Endodermal cell (in vitro differentiated cells): ENCODE measurements around the gene HSD3B2. TPM values are rescaled to one million over a fixed set of nuclear protein-coding genes. Genes with fewer than 3 reads are reported as not detected.

ENCODE experiments used
- DNase-seq: peaks from one replicate; pipeline ENCODE4 v3.0.0-alpha.2; 2017
- H3K27ac ChIP-seq: 2 replicates; pipeline ENCODE4 v1.5.1; 2013; ENCODE audit warnings: mild to moderate bottlenecking, low read depth, low read length, moderate library complexity
- H3K27me3 ChIP-seq: 2 replicates; pipeline ENCODE4 v1.6.1; 2013; ENCODE audit warnings: mild to moderate bottlenecking, low read length, moderate library complexity; ENCODE audit not compliant: insufficient read depth, control insufficient read depth, poor library complexity, severe bottlenecking
- H3K36me3 ChIP-seq: 2 replicates; pipeline ENCODE4 v1.7.0; 2013; ENCODE audit warnings: mild to moderate bottlenecking, low read length, moderate library complexity; ENCODE audit not compliant: control insufficient read depth, insufficient read depth
- H3K4me1 ChIP-seq: one replicate; pipeline ENCODE4 v1.7.0; 2013; ENCODE audit warnings: low read length; ENCODE audit not compliant: control insufficient read depth, insufficient read depth
- H3K4me3 ChIP-seq: 2 replicates; pipeline ENCODE4 v1.5.1; 2013; ENCODE audit warnings: mild to moderate bottlenecking, low read length, moderate library complexity
- H3K9ac ChIP-seq: 2 replicates; pipeline ENCODE4 v1.6.1; 2013; ENCODE audit warnings: mild to moderate bottlenecking, low read length, moderate library complexity; ENCODE audit not compliant: poor library complexity, severe bottlenecking; ENCODE audit errors: extremely low read depth
- H3K9me3 ChIP-seq: 2 replicates; pipeline ENCODE4 v1.6.1; 2013; ENCODE audit warnings: mild to moderate bottlenecking, low read length, moderate library complexity; ENCODE audit not compliant: control insufficient read depth
- H3K27ac Mint-ChIP-seq: 2 replicates; pipeline ENCODE4 v1.8.0; 2020; ENCODE audit warnings: mixed read lengths
- H3K27me3 Mint-ChIP-seq: 2 replicates; pipeline ENCODE4 v1.8.0; 2021; ENCODE audit warnings: mild to moderate bottlenecking, mixed read lengths; ENCODE audit not compliant: insufficient read depth
- H3K36me3 Mint-ChIP-seq: 2 replicates; pipeline ENCODE4 v1.8.0; 2020; ENCODE audit warnings: low read depth, mixed read lengths
- H3K4me1 Mint-ChIP-seq: 2 replicates; pipeline ENCODE4 v1.8.0; 2020; ENCODE audit warnings: mixed read lengths
- H3K4me3 Mint-ChIP-seq: 2 replicates; pipeline ENCODE4 v1.8.0; 2020; ENCODE audit warnings: mild to moderate bottlenecking, moderate library complexity, mixed read lengths
- H3K9me3 Mint-ChIP-seq: 2 replicates; pipeline ENCODE4 v1.8.0; 2020; ENCODE audit warnings: mild to moderate bottlenecking, mixed read lengths
- WGBS, 2 experiments: methylation state at CpG; one replicate each; pipeline versions ENCODE4 v1.1.5 to v1.1.7; 2013; ENCODE audit warnings: missing lambda C conversion rate in 2 of 2, mixed read lengths in 1 of 2; ENCODE audit not compliant: insufficient coverage in 1 of 2, insufficient read length in 1 of 2; 5-methylcytosine and 5-hydroxymethylcytosine counted together
- total RNA-seq, 2 donors: library from RNA; stranded (reverse); fragmentation: NEBNext Ultra II Directional in 1 of 2; extraction: Animal tissue kit (Norgen Biotek cat#: 25700) in 1 of 2; gene quantifications; 2 replicates in 1 of 2; 3 replicates in 1 of 2; pipeline ENCODE4 v1.2.1, GENCODE V29; 2021
- TF ChIP-seq, protein P1 (sequence below): fragments of 200-600 bp; sonication (generic); conservative IDR thresholded peaks from 2 replicates; pipeline ENCODE4 v1.5.0; 2021; ENCODE audit warnings: antibody characterized with exemption, mild to moderate bottlenecking

HSD3B2 gene
- total RNA-seq, 2 donors from 2014 or later, result not detected

DNA sequence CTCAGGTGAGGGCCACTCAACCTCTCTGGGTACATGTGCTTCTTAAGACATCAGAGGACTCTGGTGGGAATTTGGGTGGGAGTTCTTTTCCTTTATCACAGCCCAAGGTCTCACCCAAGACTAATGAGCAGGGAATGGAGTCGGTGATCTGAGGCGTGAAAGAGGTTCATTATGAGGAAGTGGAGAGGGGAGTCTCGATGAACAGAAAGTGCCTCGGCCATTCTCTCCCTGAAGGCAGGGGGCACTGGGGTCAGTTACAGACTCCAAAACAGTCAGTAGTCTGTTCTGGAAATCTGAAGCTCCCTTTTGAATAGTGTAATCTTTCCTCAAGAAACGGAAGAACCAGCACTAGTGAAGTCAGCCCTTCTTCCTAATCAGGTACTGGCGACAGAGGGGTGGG, 36.2 kb downstream of the HSD3B2 start:
- Mint-ChIP-seq H3K4me1 (no peaks in the 10 kb centered on the region), H3K36me3 (no peaks in the 10 kb centered on the region), H3K9me3 (no peaks in the 10 kb centered on the region), H3K27me3 (no peaks in the 10 kb centered on the region), H3K27ac (no peak overlapping the region), H3K4me3 (no peak overlapping the region)
- WGBS, 2 experiments, result 78 to 87% methylated on average over 5 to 6 of the region's 6 CpGs
- H3K27me3 ChIP-seq, result no peaks in the 10 kb centered on the region
- H3K36me3 ChIP-seq, result no peaks in the 10 kb centered on the region
- no peak overlapping the region for H3K9ac ChIP-seq
- H3K4me3 ChIP-seq, result no peak overlapping the region
- TF ChIP-seq, protein P1, sequence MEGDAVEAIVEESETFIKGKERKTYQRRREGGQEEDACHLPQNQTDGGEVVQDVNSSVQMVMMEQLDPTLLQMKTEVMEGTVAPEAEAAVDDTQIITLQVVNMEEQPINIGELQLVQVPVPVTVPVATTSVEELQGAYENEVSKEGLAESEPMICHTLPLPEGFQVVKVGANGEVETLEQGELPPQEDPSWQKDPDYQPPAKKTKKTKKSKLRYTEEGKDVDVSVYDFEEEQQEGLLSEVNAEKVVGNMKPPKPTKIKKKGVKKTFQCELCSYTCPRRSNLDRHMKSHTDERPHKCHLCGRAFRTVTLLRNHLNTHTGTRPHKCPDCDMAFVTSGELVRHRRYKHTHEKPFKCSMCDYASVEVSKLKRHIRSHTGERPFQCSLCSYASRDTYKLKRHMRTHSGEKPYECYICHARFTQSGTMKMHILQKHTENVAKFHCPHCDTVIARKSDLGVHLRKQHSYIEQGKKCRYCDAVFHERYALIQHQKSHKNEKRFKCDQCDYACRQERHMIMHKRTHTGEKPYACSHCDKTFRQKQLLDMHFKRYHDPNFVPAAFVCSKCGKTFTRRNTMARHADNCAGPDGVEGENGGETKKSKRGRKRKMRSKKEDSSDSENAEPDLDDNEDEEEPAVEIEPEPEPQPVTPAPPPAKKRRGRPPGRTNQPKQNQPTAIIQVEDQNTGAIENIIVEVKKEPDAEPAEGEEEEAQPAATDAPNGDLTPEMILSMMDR, result no peak
- DNase-seq, result no peak
- H3K4me1 ChIP-seq, result no peaks in the 10 kb centered on the region
- H3K9me3 ChIP-seq, result no peaks in the 10 kb centered on the region
- H3K27ac ChIP-seq, result no peak overlapping the region

DNA sequence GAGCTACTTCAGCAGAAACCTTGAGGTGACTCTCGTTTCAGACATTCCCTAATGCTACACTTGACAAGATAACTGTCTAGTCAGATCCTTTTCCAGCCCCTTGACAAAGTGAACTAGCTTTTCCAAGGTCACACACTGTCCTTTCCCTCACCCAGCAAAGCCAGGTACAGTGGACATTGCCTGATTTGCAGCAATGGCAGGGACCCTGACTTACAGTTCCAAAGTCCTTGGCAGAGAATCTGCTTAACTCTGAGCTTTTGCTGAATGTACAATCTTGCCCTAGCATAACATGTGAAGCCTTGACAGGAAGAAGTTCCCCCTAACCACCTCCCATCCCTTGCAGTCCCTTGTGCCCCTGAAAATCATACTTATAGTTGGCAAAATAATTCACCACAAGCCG, 37.1 kb downstream of the HSD3B2 start:
- no peak overlapping the region for H3K4me3 ChIP-seq
- no peaks in the 10 kb centered on the region for H3K4me1 ChIP-seq
- H3K27me3 ChIP-seq, result no peaks in the 10 kb centered on the region
- no peak for DNase-seq
- H3K9ac ChIP-seq, result no peak overlapping the region
- 86 to 94% methylated on average over 1 to 2 of the region's 2 CpGs for WGBS, 2 experiments
- H3K4me1 Mint-ChIP-seq, result no peaks in the 10 kb centered on the region
- no peak overlapping the region for H3K27ac Mint-ChIP-seq
- H3K27ac ChIP-seq, result no peak overlapping the region
- no peaks in the 10 kb centered on the region for H3K9me3 Mint-ChIP-seq
- H3K9me3 ChIP-seq, result no peaks in the 10 kb centered on the region
- TF ChIP-seq, protein P1, result no peak
- no peaks in the 10 kb centered on the region for H3K27me3 Mint-ChIP-seq
- H3K4me3 Mint-ChIP-seq, result no peak overlapping the region
- no peaks in the 10 kb centered on the region for H3K36me3 ChIP-seq
- no peaks in the 10 kb centered on the region for H3K36me3 Mint-ChIP-seq

DNA sequence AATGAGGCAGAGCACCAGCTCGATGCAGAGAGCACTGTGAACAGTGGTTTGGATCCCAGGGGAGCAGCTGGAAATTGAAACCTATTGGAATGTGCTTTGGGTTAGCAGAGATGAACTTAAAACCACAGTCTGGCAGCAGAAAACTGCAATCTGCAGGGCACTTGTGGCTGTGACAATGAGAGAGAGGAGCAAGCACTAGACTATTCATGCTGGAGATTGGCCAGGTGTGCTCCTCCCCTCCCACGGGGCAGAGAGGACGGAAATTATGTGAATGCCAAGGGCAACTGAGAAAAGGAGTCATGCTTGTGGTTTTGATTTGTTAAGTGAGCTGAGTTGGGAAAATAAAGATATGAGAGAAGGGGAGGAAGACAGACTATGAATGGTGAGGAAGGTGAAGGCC, 38.1 kb downstream of the HSD3B2 start:
- Histone ChIP-seq H3K27ac (no peak overlapping the region), H3K4me1 (no peaks in the 10 kb centered on the region), H3K9me3 (no peaks in the 10 kb centered on the region), H3K36me3 (no peaks in the 10 kb centered on the region), H3K9ac (no peak overlapping the region), H3K4me3 (no peak overlapping the region), H3K27me3 (no peaks in the 10 kb centered on the region)
- Mint-ChIP-seq H3K4me3 (no peak overlapping the region), H3K36me3 (no peaks in the 10 kb centered on the region), H3K4me1 (no peaks in the 10 kb centered on the region), H3K27ac (no peak overlapping the region), H3K9me3 (no peaks in the 10 kb centered on the region), H3K27me3 (no peaks in the 10 kb centered on the region)
- WGBS, 2 experiments, result 88 to 98% methylated on average over 3 of the region's 3 CpGs
- peak; percentile 17 for DNase-seq
- TF ChIP-seq, protein P1, result no peak
